HEK293T (cell line): ENCODE data around the gene SMC1A.

Experiments
- BHLHE40 ChIP-seq: fragments of 450-650 bp; IDR thresholded peaks from 2 replicates; pipeline ENCODE4 v1.6.1; 2016; ENCODE audit warnings: mild to moderate bottlenecking, moderate library complexity, borderline replicate concordance
- ELF4 ChIP-seq: fragments of 450-650 bp; IDR thresholded peaks from 2 replicates; pipeline ENCODE4 v1.6.1; 2017; ENCODE audit warnings: antibody characterized with exemption
- FOXA1 ChIP-seq: fragments of 450-650 bp; IDR thresholded peaks from 2 replicates; pipeline ENCODE4 v1.6.1; 2016; ENCODE audit warnings: mild to moderate bottlenecking
- TF ChIP-seq, protein P1 (sequence below): fragments of 450-650 bp; IDR thresholded peaks from 2 replicates; pipeline ENCODE4 v1.6.1; 2016

- TF ChIP-seq BHLHE40 (no peak), ELF4 (no peak), FOXA1 (no peak)
- TF ChIP-seq, protein P1, sequence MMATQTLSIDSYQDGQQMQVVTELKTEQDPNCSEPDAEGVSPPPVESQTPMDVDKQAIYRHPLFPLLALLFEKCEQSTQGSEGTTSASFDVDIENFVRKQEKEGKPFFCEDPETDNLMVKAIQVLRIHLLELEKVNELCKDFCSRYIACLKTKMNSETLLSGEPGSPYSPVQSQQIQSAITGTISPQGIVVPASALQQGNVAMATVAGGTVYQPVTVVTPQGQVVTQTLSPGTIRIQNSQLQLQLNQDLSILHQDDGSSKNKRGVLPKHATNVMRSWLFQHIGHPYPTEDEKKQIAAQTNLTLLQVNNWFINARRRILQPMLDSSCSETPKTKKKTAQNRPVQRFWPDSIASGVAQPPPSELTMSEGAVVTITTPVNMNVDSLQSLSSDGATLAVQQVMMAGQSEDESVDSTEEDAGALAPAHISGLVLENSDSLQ, result no peak
Observed at GRCh38 chrX:53412446-53412845, 10.0 kb downstream of the SMC1A start.
